DND-41 (cell line): Measurements from ENCODE around the gene ALKBH5.

Source experiments
- CTCF ChIP-seq: IDR thresholded peaks from 2 replicates; pipeline ENCODE4 v1.5.1; 2012; ENCODE audit warnings: borderline replicate concordance, low read length, moderate library complexity, mild to moderate bottlenecking; ENCODE audit not compliant: poor library complexity, severe bottlenecking; ENCODE audit errors: extremely low read depth
- EZH2 ChIP-seq: IDR thresholded peaks from 3 replicates; pipeline ENCODE4 v1.6.1; 2012; ENCODE audit warnings: borderline replicate concordance, low read depth, mild to moderate bottlenecking, moderate library complexity, low read length, inconsistent platforms; ENCODE audit not compliant: severe bottlenecking

- no peak for TF ChIP-seq EZH2
- no peak for TF ChIP-seq CTCF
These were observed 25.5 kb upstream of the ALKBH5 start for GRCh38 chr17:18158022-18158600.
